Neural progenitor cell (in vitro differentiated cells): Measurements from ENCODE around the gene ZNF483.

Source experiments
- CTCF ChIP-seq: fragments of 200-600 bp; sonication (generic); IDR thresholded peaks from 2 replicates; pipeline ENCODE4 v1.5.1; 2017; ENCODE audit warnings: antibody characterized with exemption, mild to moderate bottlenecking
- EZH2phosphoT487 ChIP-seq: fragments of 200-600 bp; sonication (generic); IDR thresholded peaks from 2 replicates; pipeline ENCODE4 v1.6.1; 2017; ENCODE audit warnings: antibody characterized with exemption

GRCh38 chr9:111566234-111566633 lies 41.3 kb downstream of the ZNF483 start:
- TF ChIP-seq CTCF (no peak), EZH2phosphoT487 (no peak)
